PC-3 (cell line): ENCODE data around the gene IL11.

Experiments
- EZH2 ChIP-seq: fragments of 300-600 bp; sonication (generic); IDR thresholded peaks from one replicate; pipeline ENCODE4 v1.6.1; 2017; ENCODE audit warnings: antibody characterized with exemption, mild to moderate bottlenecking, low read length; ENCODE audit not compliant: unreplicated experiment
- EZH2phosphoT487 ChIP-seq: fragments of 300-600 bp; sonication (generic); IDR thresholded peaks from 2 replicates; pipeline ENCODE4 v1.6.1; 2018; ENCODE audit warnings: mild to moderate bottlenecking, antibody characterized with exemption, low read length, borderline replicate concordance
- TF ChIP-seq, protein P1 (sequence below): fragments of 300-600 bp; sonication (generic); conservative IDR thresholded peaks from 2 replicates; pipeline ENCODE4 v1.5.1; 2017; ENCODE audit warnings: antibody characterized with exemption, low read depth, mild to moderate bottlenecking, low read length

DNA sequence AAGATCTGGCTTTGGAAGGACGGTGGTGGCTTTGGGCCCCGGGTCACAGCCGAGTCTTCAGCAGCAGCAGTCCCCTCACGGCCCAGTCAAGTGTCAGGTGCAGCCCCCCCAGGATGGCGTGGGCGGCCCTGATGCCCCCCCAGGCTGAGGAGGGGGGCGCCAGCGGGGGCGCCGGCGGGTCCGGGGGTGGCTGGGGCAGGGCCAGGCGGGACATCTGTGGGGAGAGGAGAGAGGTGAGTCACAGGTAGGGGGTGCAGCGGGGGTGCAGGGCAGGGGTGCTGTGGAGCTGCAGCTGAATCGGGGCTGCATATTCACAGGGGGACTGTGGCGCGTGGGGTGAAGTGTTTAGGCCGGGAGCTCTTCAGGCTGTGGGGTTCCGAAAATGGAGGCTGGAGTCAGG lies 4.3 kb downstream of the IL11 start:
- TF ChIP-seq, protein P1, sequence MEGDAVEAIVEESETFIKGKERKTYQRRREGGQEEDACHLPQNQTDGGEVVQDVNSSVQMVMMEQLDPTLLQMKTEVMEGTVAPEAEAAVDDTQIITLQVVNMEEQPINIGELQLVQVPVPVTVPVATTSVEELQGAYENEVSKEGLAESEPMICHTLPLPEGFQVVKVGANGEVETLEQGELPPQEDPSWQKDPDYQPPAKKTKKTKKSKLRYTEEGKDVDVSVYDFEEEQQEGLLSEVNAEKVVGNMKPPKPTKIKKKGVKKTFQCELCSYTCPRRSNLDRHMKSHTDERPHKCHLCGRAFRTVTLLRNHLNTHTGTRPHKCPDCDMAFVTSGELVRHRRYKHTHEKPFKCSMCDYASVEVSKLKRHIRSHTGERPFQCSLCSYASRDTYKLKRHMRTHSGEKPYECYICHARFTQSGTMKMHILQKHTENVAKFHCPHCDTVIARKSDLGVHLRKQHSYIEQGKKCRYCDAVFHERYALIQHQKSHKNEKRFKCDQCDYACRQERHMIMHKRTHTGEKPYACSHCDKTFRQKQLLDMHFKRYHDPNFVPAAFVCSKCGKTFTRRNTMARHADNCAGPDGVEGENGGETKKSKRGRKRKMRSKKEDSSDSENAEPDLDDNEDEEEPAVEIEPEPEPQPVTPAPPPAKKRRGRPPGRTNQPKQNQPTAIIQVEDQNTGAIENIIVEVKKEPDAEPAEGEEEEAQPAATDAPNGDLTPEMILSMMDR = no peak
- TF ChIP-seq EZH2phosphoT487 (no peak), EZH2 (no peak)
